ENCODE measurements around the gene EXOC8.

The EXOC8 gene

DNA sequence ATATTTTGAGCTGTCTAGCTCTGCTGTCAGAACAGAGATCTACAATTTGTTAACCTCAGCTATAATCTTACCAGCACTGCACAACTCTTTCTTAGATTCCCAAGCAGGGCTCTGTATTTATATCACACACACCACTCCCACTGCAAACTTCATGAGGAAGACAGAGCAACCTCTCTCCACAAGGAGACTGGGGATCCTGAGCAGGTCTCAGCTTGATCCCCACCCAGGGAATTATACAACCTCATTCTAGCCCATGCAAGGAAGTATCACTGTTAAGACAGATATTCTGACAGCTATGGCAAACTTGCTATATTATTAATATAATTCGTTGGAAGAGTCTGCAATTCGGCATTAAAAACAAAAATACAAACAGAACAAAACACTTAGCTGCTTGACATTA lies 44.1 kb upstream of the EXOC8 start:
- DNase-seq (ENCODE audit: low read depth): no peak
- H3K4me3 ChIP-seq (ENCODE audit: low read depth, low read length): no peak overlapping the region
- TF ChIP-seq, protein P1, sequence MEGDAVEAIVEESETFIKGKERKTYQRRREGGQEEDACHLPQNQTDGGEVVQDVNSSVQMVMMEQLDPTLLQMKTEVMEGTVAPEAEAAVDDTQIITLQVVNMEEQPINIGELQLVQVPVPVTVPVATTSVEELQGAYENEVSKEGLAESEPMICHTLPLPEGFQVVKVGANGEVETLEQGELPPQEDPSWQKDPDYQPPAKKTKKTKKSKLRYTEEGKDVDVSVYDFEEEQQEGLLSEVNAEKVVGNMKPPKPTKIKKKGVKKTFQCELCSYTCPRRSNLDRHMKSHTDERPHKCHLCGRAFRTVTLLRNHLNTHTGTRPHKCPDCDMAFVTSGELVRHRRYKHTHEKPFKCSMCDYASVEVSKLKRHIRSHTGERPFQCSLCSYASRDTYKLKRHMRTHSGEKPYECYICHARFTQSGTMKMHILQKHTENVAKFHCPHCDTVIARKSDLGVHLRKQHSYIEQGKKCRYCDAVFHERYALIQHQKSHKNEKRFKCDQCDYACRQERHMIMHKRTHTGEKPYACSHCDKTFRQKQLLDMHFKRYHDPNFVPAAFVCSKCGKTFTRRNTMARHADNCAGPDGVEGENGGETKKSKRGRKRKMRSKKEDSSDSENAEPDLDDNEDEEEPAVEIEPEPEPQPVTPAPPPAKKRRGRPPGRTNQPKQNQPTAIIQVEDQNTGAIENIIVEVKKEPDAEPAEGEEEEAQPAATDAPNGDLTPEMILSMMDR (IDR thresholded peaks at IDR 0.05; ENCODE audit: low read depth, low read length, missing control alignments): no peak

GRCh38 chr1:231376875-231377549 lies 39.4 kb upstream of the EXOC8 start:
- TF ChIP-seq, protein P1 (IDR thresholded peaks at IDR 0.05; ENCODE audit: low read depth, low read length, missing control alignments): no peak
- no peak for DNase-seq (ENCODE audit: low read depth)
- H3K4me3 ChIP-seq (ENCODE audit: low read depth, low read length): no peak overlapping the region

DNA sequence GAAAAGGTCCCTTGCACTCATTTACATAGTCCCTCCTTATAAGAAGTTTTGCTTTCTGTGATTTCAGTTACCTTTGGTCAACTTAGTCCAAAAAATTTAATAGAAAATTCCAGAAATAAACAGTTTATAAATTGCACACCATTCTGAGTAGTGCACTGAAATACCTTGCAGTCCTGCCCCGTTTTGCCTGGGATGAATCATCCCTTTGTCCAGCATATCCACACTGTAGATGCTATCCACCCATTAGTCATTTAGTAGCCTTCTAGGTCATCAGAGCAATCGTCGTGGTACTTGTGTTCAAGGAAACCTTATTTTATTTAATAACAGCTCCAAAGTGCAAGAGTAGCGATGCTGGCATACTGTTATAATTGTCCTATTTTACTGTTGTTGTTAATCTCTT lies 38.4 kb upstream of the EXOC8 start:
- H3K4me3 ChIP-seq (ENCODE audit: low read depth, low read length): no peak overlapping the region
- DNase-seq (ENCODE audit: low read depth): no peak
- TF ChIP-seq, protein P1 (IDR thresholded peaks at IDR 0.05; ENCODE audit: low read depth, low read length, missing control alignments): no peak

DNA sequence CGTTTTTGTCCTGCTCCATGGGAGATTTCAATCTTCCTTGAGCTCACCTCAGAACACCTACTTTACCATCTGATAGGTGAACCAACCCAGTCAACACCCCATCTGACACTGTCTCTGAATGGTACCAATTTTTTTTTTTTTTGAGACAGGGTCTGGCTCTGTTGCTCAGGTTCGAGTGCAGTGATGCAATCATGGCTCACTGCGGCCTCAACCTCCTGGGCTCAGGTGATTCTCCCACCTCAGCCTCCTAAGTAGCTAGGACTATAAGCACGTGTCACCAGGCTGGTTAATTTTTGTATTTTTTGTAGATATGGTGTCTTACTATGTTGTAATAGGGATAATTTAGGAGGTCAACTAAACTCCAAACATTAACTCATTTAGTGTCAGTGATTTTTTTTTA lies 36.7 kb upstream of the EXOC8 start:
- no peak for DNase-seq (ENCODE audit: low read depth)
- H3K4me3 ChIP-seq (ENCODE audit: low read depth, low read length): no peak overlapping the region
- TF ChIP-seq, protein P1 (IDR thresholded peaks at IDR 0.05; ENCODE audit: low read depth, low read length, missing control alignments): no peak

GRCh38 chr1:231372501-231372900 lies 34.8 kb upstream of the EXOC8 start:
- TF ChIP-seq, protein P1 (IDR thresholded peaks at IDR 0.05; ENCODE audit: low read depth, low read length, missing control alignments): no peak
- no peak overlapping the region for H3K4me3 ChIP-seq (ENCODE audit: low read depth, low read length)
- no peak for DNase-seq (ENCODE audit: low read depth)

- TF ChIP-seq, protein P1 (IDR thresholded peaks at IDR 0.05; ENCODE audit: low read depth, low read length, missing control alignments): no peak
- H3K4me3 ChIP-seq (ENCODE audit: low read depth, low read length): no peak overlapping the region
- no peak for DNase-seq (ENCODE audit: low read depth)
Observed at GRCh38 chr1:231369282-231369681, 31.6 kb upstream of the EXOC8 start.

DNA sequence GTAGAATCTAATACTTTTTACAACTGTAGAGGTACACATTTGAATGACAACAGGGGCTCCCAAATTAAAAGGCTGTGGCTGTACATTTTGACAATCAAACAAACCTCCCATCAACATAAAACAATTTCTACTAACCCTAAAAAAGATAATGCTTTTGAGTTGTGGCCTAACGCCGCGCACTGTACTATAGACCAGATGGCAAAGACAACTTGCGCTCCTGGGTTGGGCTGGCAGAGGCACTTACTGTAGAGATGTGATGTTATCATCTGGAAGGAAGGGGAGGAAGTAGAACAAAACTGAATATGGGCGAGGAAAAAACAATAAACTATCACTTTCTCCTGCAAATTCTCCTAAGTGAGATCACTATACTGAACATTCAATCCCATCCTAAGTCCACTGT lies 26.5 kb upstream of the EXOC8 start:
- H3K4me3 ChIP-seq (ENCODE audit: low read depth, low read length): no peak overlapping the region
- no peak for DNase-seq (ENCODE audit: low read depth)
- TF ChIP-seq, protein P1 (IDR thresholded peaks at IDR 0.05; ENCODE audit: low read depth, low read length, missing control alignments): no peak

Measured in GM12864 (cell line).